Esophagus squamous epithelium (tissue), 5 donors: Measurements from ENCODE around the gene GLP1R. TPM values are rescaled to one million over a fixed set of nuclear protein-coding genes. Genes with fewer than 3 reads are reported as not detected.
A peak's percentile ranks its signal among the peaks of the same experiment; 100 is the strongest.

Experiments used
- DNase-seq: peaks from one replicate; lab custom pipeline; 2025; lab: John Stamatoyannopoulos, UW
- H3K27ac ChIP-seq, 4 donors: fragments of 200-600 bp; sonication (generic); one replicate each; pipeline ENCODE4 v1.5.1; 2016 to 2019; ENCODE audit warnings: mild to moderate bottlenecking in 1 of 4
- H3K27me3 ChIP-seq, 4 donors: fragments of 200-600 bp; sonication (generic); 1 replicate in 3 of 4; 2 replicates in 1 of 4; pipeline versions ENCODE4 v1.5.1 to v1.6.0; 2017 to 2021; ENCODE audit warnings: antibody characterized with exemption in 1 of 4
- H3K36me3 ChIP-seq, 3 donors: fragments of 200-600 bp; sonication (generic); one replicate each; pipeline ENCODE4 v1.5.1; 2016 to 2019
- H3K4me1 ChIP-seq, 3 donors: fragments of 200-600 bp; sonication (generic); one replicate each; pipeline ENCODE4 v1.5.1; 2017 to 2019
- H3K4me3 ChIP-seq, 4 donors: fragments of 200-600 bp; sonication (generic); 1 replicate in 3 of 4; 2 replicates in 1 of 4; pipeline ENCODE4 v1.5.1; 2016 to 2019; ENCODE audit warnings: mild to moderate bottlenecking in 2 of 4, moderate library complexity in 1 of 4
- H3K9me3 ChIP-seq, 3 donors: fragments of 200-600 bp; sonication (generic); one replicate each; pipeline ENCODE4 v1.5.1; 2016 to 2019
- CTCF ChIP-seq, 6 experiments: fragments of 450-650 bp in 4 of 6; fragments of 200-600 bp in 2 of 6; sonication (generic) in 2 of 6; IDR thresholded peaks; one replicate each; pipeline ENCODE4 v1.5.1; 2016 to 2019; ENCODE audit warnings: antibody characterized with exemption in 6 of 6, mild to moderate bottlenecking in 4 of 6, moderate library complexity in 4 of 6
- POLR2A ChIP-seq, 4 donors: fragments of 450-650 bp; IDR thresholded peaks; one replicate each; pipeline ENCODE4 v1.6.1; 2017; ENCODE audit warnings: antibody characterized with exemption in 4 of 4, mild to moderate bottlenecking in 4 of 4, moderate library complexity in 3 of 4
- WGBS, 2 donors: methylation state at CpG; one replicate each; pipeline ENCODE4 v1.1.5; 2018; 5-methylcytosine and 5-hydroxymethylcytosine counted together
- intact Hi-C: fragments of 100-400 bp; cut with DNase I; formaldehyde crosslinking; loops from one replicate; pipeline ENCODE4 v1.15.0; 2022
- total RNA-seq, 4 donors: library from RNA; depleted of rRNA; stranded (reverse); fragments of >200 nt; gene quantifications; one replicate each; pipeline ENCODE4 v1.1.0, GENCODE V29; 2016
- donor health status: DM: yes; HTN: yes; CAD: no.

The GLP1R gene
- total RNA-seq, 4 donors from 2014 or later: under 0.01 to 0.15 TPM; not detected in 2

GRCh38 chr6:39114704-39115599 is 66.4 kb downstream of the GLP1R start, which contains the start of gene SAYSD1:
Gene SAYSD1, minus strand, starts transcription at chr6:39115186. Its CDS starts 97 bp downstream, at chr6:39115089.
- H3K4me1 ChIP-seq: peaks cover 0 to 30% (median 14%) of the 10 kb centered on the region in 3 donors
- H3K27ac ChIP-seq: peak within 1 kb of the TSS; percentile 92 to 98 (median 96)
- no peaks in the 10 kb centered on the region for H3K27me3 ChIP-seq
- intact Hi-C loops: no loop called here
- peak within 1 kb of the TSS; percentile 58 to 73 (median 69) for H3K4me3 ChIP-seq
- WGBS, 2 donors: 0 to 6% methylated on average over 6 to 21 of the region's 68 CpGs
- peak in 1 of 6 experiments; percentile 21 for TF ChIP-seq CTCF (IDR thresholded peaks at IDR 0.05)
- peak in 3 of 4 donors; percentile 60 to 77 (median 76) for TF ChIP-seq POLR2A (IDR thresholded peaks at IDR 0.05)
- peak; percentile 55 for DNase-seq
- H3K9me3 ChIP-seq: no peaks in the 10 kb centered on the region
- H3K36me3 ChIP-seq: peaks cover 0 to 6% (median 0%) of the 10 kb centered on the region in 3 donors

- TF ChIP-seq POLR2A (IDR thresholded peaks at IDR 0.05) (no peak), CTCF (IDR thresholded peaks at IDR 0.05) (no peak)
- H3K36me3 ChIP-seq: no peaks in the 10 kb centered on the region
- intact Hi-C loops: no loop called here
- DNase-seq: no peak
- H3K27me3 ChIP-seq: peaks cover 0 to 6% (median 0%) of the 10 kb centered on the region in 4 donors
- no peaks in the 10 kb centered on the region for H3K9me3 ChIP-seq
- peaks cover 0 to 15% (median 7%) of the 10 kb centered on the region in 3 donors for H3K4me1 ChIP-seq
- no peak overlapping the region for H3K27ac ChIP-seq
- no peak overlapping the region for H3K4me3 ChIP-seq
- 94 to 100% methylated on average over 4 of the region's 4 CpGs for WGBS, 2 donors
These were observed 70.3 kb downstream of the GLP1R start for GRCh38 chr6:39118921-39119320.

GRCh38 chr6:39124114-39124513 is 75.5 kb downstream of the GLP1R start:
- no peaks in the 10 kb centered on the region for H3K36me3 ChIP-seq
- intact Hi-C loops: no loop called here
- DNase-seq: no peak
- H3K9me3 ChIP-seq: no peaks in the 10 kb centered on the region
- TF ChIP-seq CTCF (IDR thresholded peaks at IDR 0.05) (no peak), POLR2A (IDR thresholded peaks at IDR 0.05) (no peak)
- peaks cover 0 to 8% (median 0%) of the 10 kb centered on the region in 4 donors for H3K27me3 ChIP-seq
- no peak overlapping the region for H3K4me3 ChIP-seq
- no peaks in the 10 kb centered on the region for H3K4me1 ChIP-seq
- H3K27ac ChIP-seq: no peak overlapping the region

- Histone ChIP-seq H3K4me3 (no peak overlapping the region), H3K27ac (no peak overlapping the region), H3K9me3 (no peaks in the 10 kb centered on the region), H3K4me1 (no peaks in the 10 kb centered on the region), H3K27me3 (peaks cover 0 to 8% (median 0%) of the 10 kb centered on the region in 4 donors), H3K36me3 (no peaks in the 10 kb centered on the region)
- no peak for DNase-seq
- intact Hi-C loops: no loop called here
- WGBS, 2 donors: 63 to 65% methylated on average over 3 of the region's 3 CpGs
- no peak for TF ChIP-seq CTCF (IDR thresholded peaks at IDR 0.05)
- TF ChIP-seq POLR2A (IDR thresholded peaks at IDR 0.05): no peak
These were observed 79.5 kb downstream of the GLP1R start for GRCh38 chr6:39128106-39128505.

- no peaks in the 10 kb centered on the region for H3K4me1 ChIP-seq
- H3K27me3 ChIP-seq: peaks cover 0 to 3% (median 0%) of the 10 kb centered on the region in 4 donors
- H3K27ac ChIP-seq: no peak overlapping the region
- no peaks in the 10 kb centered on the region for H3K9me3 ChIP-seq
- H3K36me3 ChIP-seq: no peaks in the 10 kb centered on the region
- no peak overlapping the region for H3K4me3 ChIP-seq
- no peak for TF ChIP-seq POLR2A (IDR thresholded peaks at IDR 0.05)
- no peak for TF ChIP-seq CTCF (IDR thresholded peaks at IDR 0.05)
- intact Hi-C loops: no loop called here
- no peak for DNase-seq
These were observed 80.3 kb downstream of the GLP1R start for GRCh38 chr6:39128832-39129231.
